GM13976 (cell line): Measurements from ENCODE around the gene PEX7.

Experiments
- DNase-seq: peaks from one replicate; pipeline ENCODE4 v3.0.0; 2012; ENCODE audit warnings: low spot score
- in situ Hi-C: fragments of 300-500 bp; cut with MboI; formaldehyde crosslinking; loops from one replicate; pipeline ENCODE4 v1.12.0; 2022; ENCODE audit warnings: low sequenced_read_pairs, mixed read lengths, inconsistent platforms; ENCODE audit not compliant: unreplicated experiment
- TF ChIP-seq, protein P1 (sequence below): IDR thresholded peaks from 2 replicates; pipeline ENCODE4 v1.5.1; 2012; ENCODE audit warnings: borderline replicate concordance, mild to moderate bottlenecking; ENCODE audit not compliant: insufficient read depth; ENCODE audit errors: extremely low read depth, missing control alignments, control extremely low read depth

PEX7 gene

DNA sequence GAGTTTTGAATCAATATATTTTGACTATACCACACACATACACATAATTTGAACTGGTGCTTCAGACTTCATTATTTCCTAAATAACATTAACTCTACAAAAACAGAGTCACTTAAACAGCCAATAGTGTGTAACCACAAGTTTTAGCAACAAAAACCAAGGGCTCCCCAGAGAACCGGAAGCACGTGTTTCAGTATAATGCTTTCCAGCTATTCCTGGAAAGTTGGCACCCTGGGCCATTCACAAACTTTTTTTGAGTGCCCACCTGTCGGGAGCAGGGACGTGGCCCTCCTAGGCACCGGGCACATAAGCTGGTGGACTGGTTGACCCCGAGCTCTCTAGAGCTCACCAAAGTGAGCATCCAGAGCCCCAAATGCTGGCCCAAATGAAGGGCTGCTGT, 97.8 kb downstream of the PEX7 start:
- DNase-seq: no peak
- in situ Hi-C loops: no loop called here
- TF ChIP-seq, protein P1, sequence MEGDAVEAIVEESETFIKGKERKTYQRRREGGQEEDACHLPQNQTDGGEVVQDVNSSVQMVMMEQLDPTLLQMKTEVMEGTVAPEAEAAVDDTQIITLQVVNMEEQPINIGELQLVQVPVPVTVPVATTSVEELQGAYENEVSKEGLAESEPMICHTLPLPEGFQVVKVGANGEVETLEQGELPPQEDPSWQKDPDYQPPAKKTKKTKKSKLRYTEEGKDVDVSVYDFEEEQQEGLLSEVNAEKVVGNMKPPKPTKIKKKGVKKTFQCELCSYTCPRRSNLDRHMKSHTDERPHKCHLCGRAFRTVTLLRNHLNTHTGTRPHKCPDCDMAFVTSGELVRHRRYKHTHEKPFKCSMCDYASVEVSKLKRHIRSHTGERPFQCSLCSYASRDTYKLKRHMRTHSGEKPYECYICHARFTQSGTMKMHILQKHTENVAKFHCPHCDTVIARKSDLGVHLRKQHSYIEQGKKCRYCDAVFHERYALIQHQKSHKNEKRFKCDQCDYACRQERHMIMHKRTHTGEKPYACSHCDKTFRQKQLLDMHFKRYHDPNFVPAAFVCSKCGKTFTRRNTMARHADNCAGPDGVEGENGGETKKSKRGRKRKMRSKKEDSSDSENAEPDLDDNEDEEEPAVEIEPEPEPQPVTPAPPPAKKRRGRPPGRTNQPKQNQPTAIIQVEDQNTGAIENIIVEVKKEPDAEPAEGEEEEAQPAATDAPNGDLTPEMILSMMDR: no peak

DNA sequence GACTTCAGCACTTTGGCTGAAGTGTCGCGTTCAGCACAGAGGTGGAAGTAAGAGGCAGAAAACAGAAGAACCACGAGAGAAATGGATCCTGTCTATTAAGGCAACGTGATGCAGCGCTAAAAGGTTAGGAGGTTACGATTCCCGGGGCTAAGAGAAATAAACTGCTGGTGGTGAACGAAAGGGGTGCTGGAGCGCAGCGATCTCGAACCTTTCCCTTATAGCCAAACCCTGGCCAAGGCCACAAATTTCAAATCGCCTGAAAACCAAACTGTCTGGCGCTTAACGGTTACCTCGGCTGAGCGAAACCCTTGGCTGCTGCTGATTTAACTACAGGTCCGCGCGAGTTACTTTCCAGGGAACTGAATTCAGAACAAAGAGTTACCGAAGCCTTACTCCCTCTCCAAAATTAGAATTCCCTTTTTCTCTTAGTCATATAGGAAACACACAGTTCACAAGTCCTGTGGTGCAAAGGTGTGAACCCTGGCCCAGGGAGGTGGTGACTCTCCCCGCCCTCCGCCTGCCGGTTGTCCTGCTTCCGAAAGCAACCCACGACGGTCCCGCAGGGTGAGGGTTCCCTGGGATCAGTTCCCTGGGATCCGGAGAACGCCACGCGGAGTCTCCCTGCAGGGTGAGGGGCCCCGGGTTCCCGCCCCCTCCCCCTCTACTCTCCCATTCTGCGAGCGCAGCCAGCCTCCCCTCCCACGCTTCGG, 98.4 kb downstream of the PEX7 start:
- peak; percentile 44 for DNase-seq
- TF ChIP-seq, protein P1: no peak

DNA sequence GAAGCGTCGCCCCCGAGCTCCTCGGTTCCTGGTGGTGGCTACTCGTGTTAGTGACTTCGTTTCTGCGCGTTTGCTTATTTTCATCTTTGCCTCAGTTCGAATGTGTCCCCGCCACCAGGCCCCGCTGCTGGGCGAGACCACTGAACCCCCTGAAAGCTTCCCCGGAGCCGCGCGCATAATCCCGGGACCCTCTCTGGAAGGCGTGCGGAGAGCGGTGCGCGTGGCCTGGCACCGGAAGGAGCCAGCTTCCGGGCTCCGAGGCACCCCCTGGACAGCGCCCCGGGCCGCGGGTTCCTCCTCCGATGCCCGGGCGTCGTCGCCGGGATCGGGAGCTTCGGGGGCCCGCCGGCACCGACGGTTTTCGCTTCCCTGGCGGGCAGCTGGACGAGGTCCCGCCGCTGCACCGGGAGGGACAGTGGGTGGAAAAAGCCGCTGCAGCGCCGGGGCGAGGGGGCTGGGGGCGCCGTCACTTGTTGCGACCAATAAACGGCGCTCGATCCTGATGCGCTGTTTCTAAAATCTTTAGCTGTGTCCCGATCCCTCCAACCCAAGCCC, 99.1 kb downstream of the PEX7 start:
- TF ChIP-seq, protein P1: no peak
- DNase-seq: peak; percentile 61
- in situ Hi-C loops: no loop called here

More for the DNA sequence above, 98.4 kb downstream of the PEX7 start:
- in situ Hi-C loops: no loop called here

DNA sequence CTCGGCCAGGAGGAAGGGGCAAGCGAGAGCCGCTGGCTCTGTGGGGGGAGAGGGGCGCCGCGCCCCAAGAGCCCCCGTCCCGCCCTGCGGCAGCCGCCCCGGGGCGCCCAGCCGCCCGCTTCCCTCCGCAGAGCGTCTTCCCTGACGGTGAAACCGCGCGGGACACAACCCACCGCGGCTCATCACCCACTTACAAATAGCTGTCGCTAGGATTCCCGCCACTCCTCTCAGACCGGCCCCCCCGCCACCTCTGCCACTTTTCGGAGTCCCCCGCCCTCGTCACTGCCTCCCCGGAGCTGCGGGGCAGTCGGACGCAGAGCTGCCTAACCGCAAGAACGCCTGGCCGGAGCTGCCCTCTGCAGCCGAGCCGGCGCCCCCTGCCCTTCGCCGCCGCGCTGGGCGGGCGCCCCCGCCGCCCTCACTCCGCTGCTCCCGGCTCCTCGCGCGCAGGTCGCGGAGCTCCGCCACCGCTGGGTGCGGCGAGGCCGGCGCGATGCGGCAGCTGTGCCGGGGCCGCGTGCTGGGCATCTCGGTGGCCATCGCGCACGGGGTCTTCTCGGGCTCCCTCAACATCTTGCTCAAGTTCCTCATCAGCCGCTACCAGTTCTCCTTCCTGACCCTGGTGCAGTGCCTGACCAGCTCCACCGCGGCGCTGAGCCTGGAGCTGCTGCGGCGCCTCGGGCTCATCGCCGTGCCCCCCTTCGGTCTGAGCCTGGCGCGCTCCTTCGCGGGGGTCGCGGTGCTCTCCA, 99.7 kb downstream of the PEX7 start, which contains the start of gene SLC35D3:
Gene SLC35D3, plus strand, starts transcription at position 366 of the 749 bp plus-strand sequence. Its CDS starts 128 bp downstream, at position 494.
- TF ChIP-seq, protein P1: no peak
- in situ Hi-C loops: no loop called here

DNA sequence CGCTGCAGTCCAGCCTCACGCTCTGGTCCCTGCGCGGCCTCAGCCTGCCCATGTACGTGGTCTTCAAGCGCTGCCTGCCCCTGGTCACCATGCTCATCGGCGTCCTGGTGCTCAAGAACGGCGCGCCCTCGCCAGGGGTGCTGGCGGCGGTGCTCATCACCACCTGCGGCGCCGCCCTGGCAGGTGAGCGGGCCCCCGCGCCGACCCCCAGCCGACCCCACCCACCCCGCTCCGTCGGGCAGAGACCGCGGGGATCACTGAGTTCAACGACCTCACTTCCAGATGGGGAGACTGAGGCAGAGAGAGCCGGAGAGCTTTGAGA, 100.3 kb downstream of the PEX7 start:
- DNase-seq: peak; percentile 62
- in situ Hi-C loops: no loop called here
- TF ChIP-seq, protein P1: no peak

More for the DNA sequence above, 99.7 kb downstream of the PEX7 start, which contains the start of gene SLC35D3:
- DNase-seq: peak; percentile 69

DNA sequence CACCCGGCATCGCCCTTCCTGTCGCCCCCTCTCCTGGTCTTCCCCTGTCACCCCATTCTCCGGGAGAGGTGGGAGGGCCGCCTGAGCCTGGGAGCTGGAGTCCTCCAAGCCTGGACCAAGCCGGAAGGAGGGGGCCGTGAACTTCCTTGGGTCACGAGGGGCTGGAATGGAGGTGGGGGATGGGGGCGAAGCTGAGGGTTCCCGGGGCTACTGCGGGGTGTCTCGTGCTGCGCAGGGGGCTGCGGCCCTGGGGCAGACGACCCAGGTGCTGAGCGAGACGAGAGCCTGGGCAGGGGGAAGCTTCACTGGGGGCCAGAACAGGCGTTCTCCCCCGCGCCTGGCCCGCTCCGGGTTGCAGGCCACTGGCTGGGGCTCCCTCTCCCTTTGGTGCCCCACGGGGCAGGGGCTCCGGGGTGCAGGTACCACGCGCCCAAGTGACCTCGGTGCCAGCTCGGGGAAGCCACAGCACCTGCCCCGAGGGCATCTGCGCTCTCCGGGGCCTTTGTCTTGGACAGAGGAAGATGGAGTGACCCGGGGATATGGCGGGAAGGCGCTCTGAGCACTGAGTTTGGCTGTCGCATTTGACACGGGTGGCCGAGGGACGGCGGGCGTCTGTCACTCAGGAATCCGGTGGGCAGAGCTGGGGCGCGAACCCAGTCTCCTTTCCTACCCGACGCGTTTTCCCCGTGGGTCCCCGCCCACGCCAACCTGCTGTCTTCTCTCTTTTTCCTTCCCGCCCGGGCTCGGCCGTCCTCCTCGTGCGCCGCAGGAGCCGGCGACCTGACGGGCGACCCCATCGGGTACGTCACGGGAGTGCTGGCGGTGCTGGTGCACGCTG, 100.9 kb downstream of the PEX7 start:
- peak; percentile 50 for DNase-seq
- in situ Hi-C loops: no loop called here
- TF ChIP-seq, protein P1: no peak
